IPS DF 19.7 (cell line): ENCODE measurements around the gene OPRD1.
"Not testable (repeated sequence)": the region's sequence is repeated elsewhere in the genome, so short reads cannot be mapped to it uniquely, and the experiment has no call there.

Source experiments
- DNase-seq: peaks from one replicate; pipeline ENCODE4 v3.0.0-alpha.2; 2013; ENCODE audit warnings: low read depth, low spot score

Gene OPRD1

DNA sequence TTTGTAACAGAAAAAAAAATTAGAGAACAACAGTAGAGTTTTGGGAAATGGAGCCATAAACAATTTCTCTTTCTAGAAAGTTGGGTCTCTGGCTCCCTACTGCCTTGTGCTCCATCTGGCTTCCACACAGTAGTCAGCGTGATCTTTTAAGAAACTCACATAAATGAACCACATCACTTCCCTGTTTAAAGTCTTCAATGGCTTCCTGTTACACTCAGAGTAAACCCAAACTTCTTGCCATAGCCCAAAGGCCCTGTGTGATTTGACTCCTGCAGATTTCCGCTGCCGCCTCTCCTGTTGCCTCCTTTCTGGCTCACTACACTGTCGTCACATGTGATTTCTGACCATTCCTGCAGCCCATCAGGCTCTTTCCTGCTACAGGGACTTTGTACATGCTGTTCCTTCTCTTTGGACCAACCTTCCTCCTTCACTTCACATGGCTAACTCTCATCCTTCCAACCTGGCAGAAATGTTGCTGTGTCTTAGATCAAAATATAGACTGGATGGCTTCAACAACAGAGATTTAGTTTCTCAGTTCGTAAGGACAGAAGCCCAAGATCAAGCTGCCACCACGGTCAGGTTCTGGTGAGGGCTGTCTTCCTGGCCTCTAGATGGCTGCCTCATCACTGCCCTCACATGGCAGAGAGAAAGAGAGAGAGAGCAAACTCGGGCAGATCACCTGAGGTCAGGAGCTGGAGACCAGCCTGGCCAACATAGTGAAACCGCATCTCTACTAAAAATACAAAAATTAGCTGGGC, 34.0 kb downstream of the OPRD1 start:
- no peak for DNase-seq

DNA sequence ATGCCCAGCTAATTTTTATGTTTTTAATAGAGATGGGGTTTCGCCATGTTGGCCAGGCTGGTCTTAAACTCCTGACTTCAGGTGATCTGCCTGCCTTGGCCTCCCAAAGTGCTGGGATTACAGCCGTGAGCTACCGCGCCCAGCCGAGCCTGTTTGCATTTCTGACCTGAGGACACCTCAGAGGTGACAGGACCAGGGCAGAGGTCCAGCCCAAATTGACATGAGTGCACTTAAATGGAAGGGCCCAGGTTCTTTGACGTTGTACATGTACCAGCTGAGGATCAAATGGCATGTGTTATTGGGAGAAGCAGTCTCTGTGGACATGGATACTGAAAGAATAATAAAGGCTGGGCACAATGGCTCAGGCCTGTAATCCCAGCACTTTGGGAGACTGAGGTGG, 35.2 kb downstream of the OPRD1 start:
- DNase-seq, result not testable (repeated sequence)

GRCh38 chr1:28848416-28848815, 36.4 kb downstream of the OPRD1 start:
- no peak for DNase-seq

DNA sequence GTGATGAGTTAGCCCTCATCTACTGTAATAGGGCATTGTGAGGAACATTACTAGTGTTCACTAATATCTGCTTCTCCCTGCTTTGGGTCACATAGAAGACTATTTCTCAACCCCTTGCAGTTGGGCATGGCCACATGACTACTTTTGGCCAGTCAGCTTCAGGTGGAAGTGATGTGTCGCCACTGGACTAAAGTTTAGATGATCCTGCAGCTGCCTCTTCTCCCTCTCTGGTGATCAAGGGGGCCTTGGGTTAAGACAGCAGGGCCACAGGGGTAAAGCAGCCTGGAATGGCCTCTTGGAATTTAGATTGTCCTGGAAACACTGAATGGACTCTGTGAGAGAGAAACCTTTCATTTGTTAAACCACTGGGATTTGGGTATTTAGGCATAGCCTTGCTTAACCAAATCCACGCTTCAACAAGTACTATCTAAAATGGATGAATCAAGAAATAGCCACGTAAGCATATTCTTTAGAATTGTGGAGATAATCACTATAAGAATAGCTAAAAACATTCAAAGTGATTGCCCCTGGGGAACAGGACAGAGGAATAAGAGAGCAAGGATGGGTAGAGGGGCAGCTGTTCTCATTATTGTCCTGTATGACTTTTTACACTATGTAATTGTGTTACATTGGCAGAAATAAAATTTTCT, 41.2 kb downstream of the OPRD1 start:
- DNase-seq, result no peak

DNA sequence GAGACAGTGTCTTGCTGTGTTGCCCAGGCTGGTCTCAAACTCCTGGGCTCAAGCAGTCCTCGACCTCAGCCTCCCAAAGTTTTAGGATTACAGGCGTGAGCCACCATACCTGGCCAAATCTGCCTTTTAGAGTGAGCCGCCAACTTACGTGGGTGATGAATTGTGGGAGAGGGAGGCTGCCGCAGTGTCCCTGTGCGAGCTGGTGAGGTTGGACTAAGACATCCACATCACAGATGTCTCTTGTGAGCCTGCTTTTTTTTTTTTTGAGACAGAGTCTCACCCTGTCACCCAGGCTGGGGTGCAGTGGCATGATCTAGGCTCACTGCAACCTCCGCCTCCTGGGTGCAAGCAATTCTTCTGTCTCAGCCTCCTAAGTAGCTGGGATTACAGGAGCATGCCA, 42.4 kb downstream of the OPRD1 start:
- DNase-seq, result not testable (repeated sequence)

- DNase-seq, result no peak
Observed at GRCh38 chr1:28855046-28855445, 43.1 kb downstream of the OPRD1 start.

DNA sequence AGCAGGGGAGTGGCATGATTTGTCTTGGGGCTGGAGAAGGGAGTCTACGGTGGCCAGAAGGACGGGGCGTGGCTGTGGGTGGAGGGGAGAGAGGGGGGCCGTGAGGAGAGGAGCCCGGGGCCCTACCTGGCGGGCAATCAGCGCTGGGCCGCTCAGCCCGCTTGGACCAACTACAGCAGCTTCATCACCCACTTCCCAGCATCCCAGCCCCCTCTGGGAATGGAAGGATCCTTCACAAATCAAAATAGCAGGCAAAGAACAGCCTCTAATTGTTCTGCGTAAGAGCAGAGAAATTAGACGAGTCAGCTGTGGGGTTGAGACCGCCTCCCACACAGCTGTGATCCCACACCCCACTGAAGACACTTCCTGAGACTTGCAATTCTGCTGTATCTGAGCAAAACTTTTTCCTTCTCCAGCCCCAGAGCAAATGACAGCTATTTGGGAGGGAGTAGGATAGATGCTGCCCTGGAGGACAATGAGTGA, 43.5 kb downstream of the OPRD1 start:
- DNase-seq, result no peak

GRCh38 chr1:28855969-28856368, 44.0 kb downstream of the OPRD1 start:
- no peak for DNase-seq

DNA sequence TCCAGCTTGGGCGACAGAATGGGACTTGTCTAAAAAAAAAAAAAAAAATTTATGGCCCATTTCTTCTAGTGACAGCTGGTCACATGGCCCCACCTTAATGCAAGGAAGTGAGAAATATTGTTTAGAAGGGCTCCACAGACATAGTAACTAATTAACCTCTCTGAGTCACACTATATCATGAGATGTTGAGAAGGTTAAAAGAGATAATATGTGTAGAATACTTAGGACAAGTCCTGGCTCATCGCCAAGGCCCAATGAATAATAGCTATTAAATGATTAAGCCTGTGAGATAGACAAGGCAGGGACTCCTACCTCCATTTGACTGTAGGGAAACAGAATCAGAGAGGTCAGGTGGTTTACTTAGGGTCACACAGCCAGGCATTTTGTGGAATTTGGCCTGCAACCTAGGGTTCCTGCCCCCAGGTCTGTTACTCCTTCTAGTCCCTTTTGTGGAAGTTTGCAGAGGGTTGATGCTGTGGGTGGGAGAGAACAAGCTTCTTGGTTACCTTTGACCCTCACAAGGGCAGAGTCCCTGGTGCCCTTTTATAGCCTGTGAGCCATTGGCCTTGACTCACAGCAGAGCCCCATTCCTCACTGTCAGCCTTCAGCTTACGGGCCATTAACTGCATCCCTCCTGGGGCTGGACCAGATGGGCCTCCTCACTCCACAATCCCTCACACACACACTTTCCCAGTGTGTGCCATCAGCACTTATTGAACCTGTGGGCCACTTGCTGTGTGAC, 48.5 kb downstream of the OPRD1 start:
- no peak for DNase-seq

- no peak for DNase-seq
Observed at GRCh38 chr1:28862571-28863403, 50.8 kb downstream of the OPRD1 start.

DNA sequence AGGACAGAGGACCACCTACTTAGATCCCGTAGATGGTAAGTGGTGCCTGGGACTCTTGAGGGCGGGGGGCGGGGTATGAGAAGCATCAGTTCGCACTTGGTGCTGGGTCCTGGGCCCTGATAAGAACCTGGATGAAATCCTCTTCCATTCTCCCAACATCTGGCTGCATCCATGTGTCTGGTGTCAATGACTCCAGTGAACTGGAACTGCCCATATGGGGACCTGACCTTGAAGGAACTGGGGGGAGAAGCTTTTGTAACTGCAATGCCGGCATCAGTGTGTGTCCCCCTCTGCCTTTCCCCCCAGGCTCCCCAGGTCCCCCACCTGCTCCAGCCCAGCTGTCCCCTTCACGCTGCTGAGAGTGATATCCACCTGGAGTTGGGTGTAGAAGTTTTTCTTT, 52.7 kb downstream of the OPRD1 start:
- DNase-seq, result no peak

DNA sequence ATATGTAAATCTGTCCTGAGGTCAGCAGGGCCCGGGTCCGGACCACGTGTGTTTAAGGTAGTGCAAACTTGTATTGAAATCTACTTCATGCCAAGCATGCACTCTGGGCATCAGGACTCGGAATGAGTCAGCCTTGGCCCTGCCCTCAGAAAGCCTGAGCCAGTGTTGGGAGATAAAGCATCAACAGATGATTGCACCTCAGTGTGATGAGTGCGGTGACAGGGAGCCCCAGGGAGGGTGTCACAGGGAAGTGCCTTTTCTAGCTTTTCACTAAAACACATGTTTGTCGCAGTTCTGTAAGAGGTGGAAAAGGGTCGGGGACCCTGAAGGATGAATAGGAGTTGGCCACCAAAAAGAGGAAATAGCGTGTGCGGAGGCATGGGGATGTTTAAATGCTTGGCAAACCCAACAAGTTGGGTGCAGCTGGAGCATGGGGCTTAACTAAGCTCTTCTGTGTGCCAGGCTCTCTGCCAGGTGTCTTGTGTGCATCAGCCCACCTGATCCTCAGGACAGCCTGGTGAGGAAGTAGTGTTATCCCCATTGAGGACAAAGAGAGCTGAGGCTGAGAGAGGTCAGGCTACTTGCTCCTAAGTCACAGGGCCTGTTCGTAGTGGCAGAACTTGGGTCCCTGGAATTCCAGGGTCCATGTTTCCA, 54.2 kb downstream of the OPRD1 start:
- no peak for DNase-seq

- DNase-seq, result no peak
Observed at GRCh38 chr1:28867850-28868249, 55.9 kb downstream of the OPRD1 start.

- DNase-seq, result no peak
Observed at GRCh38 chr1:28869952-28870351, 58.0 kb downstream of the OPRD1 start.

GRCh38 chr1:28871631-28872401, 59.8 kb downstream of the OPRD1 start:
- no peak for DNase-seq

- DNase-seq, result not testable (repeated sequence)
Observed at GRCh38 chr1:28875134-28875533, 63.2 kb downstream of the OPRD1 start.

- no peak for DNase-seq
Observed at GRCh38 chr1:28877132-28877781, 65.3 kb downstream of the OPRD1 start.

GRCh38 chr1:28878796-28879195, 66.8 kb downstream of the OPRD1 start:
- no peak for DNase-seq

DNA sequence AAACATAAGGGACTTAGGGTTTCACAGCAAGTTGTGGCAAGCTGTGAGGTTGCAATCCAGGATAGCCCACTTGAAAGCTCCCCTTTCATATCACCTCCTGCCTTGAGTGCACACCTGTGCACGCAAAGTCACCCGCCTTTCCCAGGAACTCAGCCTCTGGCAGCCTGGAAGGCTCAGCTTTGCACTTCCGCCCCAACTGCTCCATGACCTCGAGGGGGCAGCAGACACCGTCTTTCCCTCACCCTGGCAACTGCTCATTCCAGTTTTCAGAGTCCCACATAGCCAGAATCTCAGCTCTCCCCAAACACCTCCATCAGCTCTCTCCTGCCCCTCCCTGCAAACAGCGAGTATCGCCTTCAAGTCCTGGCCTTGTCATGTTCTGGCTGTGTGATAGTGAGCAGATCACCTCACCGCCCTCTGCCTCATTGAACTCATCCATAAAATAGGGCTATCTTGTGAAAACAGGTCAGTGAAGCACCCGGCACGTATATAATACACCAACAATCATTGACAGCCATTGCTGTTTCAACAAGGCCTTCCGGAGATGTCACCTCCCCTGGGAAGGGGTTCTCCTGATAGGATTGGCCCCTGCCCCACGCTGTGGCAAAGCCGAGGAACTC, 70.1 kb downstream of the OPRD1 start:
- peak; percentile 91 for DNase-seq
